ENCODE measurements around the gene C18orf54. TPM values are rescaled to one million over a fixed set of nuclear protein-coding genes. Genes with fewer than 3 reads are reported as not detected.
A peak's percentile ranks its signal among the peaks of the same experiment; 100 is the strongest.

Gene C18orf54
- total and polyA plus RNA-seq, 8 donors = 4.2 to 18.5 (median 13.7) TPM

DNA sequence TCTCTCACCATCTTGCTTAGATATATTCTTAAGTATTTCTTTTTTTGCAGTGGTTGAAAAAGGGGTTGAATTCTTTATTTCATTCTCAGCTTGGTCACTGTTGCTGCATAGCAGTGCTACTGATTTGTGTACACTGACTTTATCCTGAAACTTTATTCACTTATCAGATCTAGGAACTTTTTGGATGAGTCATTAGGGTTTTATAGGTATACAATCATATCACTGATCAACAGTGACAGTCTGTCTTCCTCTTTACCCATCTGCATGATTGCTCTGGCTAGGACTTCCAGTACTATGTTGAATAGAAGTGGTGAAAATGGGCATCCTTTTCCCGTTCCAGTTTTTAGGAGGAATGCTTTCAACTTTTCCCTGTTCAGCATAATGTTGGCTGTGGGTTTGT, 6.5 kb upstream of the C18orf54 start:
- TF ChIP-seq, protein P1, sequence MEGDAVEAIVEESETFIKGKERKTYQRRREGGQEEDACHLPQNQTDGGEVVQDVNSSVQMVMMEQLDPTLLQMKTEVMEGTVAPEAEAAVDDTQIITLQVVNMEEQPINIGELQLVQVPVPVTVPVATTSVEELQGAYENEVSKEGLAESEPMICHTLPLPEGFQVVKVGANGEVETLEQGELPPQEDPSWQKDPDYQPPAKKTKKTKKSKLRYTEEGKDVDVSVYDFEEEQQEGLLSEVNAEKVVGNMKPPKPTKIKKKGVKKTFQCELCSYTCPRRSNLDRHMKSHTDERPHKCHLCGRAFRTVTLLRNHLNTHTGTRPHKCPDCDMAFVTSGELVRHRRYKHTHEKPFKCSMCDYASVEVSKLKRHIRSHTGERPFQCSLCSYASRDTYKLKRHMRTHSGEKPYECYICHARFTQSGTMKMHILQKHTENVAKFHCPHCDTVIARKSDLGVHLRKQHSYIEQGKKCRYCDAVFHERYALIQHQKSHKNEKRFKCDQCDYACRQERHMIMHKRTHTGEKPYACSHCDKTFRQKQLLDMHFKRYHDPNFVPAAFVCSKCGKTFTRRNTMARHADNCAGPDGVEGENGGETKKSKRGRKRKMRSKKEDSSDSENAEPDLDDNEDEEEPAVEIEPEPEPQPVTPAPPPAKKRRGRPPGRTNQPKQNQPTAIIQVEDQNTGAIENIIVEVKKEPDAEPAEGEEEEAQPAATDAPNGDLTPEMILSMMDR (IDR thresholded peaks at IDR 0.05) = no peak
- no peak for ATAC-seq

DNA sequence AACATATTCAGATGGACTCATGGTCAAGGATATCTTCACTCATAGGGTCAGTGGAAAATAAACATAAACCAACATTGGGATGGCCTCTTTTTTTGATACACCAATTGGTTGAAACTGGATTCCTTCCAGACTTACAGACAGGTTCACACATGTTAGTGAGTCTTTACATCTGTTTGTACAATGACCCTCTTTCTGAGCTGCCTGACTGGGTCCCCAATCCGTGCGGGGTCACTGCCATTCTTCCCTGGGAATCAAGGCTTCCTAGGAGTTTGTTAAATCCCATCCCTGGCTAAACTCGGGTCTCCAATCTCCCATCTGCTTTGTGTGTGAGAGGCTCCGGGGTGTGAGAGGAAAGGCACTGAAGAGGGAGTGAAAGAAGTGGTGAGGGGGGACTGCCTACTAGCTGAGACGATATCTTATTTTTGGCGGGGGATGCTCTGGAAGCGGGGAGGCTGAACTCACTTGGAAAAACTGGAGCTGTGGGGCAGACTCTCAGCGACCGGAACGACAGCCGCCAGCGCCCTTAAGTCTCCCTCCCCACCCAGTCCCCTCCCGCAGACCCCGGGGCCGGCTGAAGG, 535 bp upstream of the C18orf54 start:
- TF ChIP-seq, protein P1 (IDR thresholded peaks at IDR 0.05) = no peak
- H3K36me3 ChIP-seq = no peaks in the 10 kb centered on the region
- intact Hi-C loops (cut with DNase I) = loop anchor here in 1 of 2 donors (5.0 kb wide), 1 partner anchor 180 kb away; no protein-coding TSS in a partner anchor
- H3K9me3 ChIP-seq = no peaks in the 10 kb centered on the region
- H3K27ac ChIP-seq = peak overlapping the region; percentile 51 to 71
- DNase-seq = peak in 1 of 4 donors; percentile 28
- ATAC-seq = no peak
- peak overlapping the region; percentile 57 to 65 for H3K4me3 ChIP-seq
- no peaks in the 10 kb centered on the region for H3K27me3 ChIP-seq
- H3K4me1 ChIP-seq = peaks cover 0 to 11% of the 10 kb centered on the region in 2 donors

More for the DNA sequence above, 6.5 kb upstream of the C18orf54 start:
- no peaks in the 10 kb centered on the region for H3K4me1 ChIP-seq
- H3K36me3 ChIP-seq = no peaks in the 10 kb centered on the region
- H3K27ac ChIP-seq = no peak overlapping the region
- DNase-seq = no peak
- H3K27me3 ChIP-seq = no peaks in the 10 kb centered on the region
- H3K9me3 ChIP-seq = no peaks in the 10 kb centered on the region
- intact Hi-C loops (cut with DNase I) = no loop called here
- H3K4me3 ChIP-seq = no peak overlapping the region

DNA sequence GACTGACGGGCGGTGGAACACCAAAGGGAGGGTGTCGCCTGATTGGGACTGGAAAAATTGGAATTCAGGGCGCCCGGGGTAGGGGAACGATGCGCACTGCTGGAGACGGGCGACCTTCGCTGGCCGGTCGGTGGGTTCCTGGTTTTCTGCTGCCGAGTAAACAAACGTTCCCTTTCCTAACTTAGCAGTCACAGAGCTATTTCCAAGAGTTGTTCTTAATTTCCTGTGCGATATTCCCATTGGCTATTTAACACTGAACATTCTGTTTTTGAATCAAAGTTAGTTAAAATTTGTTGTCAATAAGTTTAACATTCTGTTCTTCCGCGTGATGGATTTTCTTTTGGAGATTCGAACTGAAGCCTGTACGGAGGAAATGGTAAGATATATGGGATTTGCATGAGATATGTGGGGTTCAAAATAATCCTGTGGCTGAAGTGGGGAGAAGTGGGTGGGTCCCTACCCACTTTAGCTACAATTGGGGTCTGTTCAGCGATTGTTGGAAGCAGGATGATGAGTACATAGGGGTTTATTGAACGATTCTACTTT, 862 bp downstream of the C18orf54 start:
- Histone ChIP-seq H3K4me3 (peak overlapping the region; percentile 57 to 65), H3K9me3 (no peaks in the 10 kb centered on the region), H3K27me3 (no peaks in the 10 kb centered on the region), H3K36me3 (no peaks in the 10 kb centered on the region), H3K27ac (peak overlapping the region; percentile 51 to 71), H3K4me1 (peaks cover 0 to 11% of the 10 kb centered on the region in 2 donors)
- DNase-seq = peak in 3 of 4 donors; percentile 33 to 80 (median 38)
- peak; percentile 52 for ATAC-seq
- intact Hi-C loops (cut with DNase I) = loop anchor here in 1 of 2 donors (5.0 kb wide), 1 partner anchor 181 kb away; no protein-coding TSS in a partner anchor
- TF ChIP-seq, protein P1 (IDR thresholded peaks at IDR 0.05) = no peak

DNA sequence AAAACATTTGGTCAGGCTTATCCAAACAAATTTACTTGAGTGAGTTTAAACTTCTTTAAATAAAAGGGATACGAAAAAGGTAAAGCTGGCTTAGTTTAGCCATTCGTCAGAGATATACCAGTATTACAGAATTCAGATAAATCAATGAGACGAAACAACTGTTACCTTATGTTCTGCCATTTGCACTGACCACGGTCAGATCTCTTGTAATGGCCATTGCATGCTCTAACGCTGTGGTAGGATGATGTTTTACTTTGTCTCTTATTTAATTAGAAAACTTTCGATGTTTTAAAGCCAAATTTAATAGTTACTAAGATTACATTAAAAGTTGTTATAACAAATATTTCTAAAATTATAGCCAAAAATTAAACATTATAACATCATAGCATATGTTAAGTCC, 1.5 kb downstream of the C18orf54 start:
- Histone ChIP-seq H3K27me3 (no peaks in the 10 kb centered on the region), H3K36me3 (no peaks in the 10 kb centered on the region), H3K4me3 (peak overlapping the region; percentile 57 to 65), H3K27ac (no peak overlapping the region), H3K4me1 (peaks cover 0 to 11% of the 10 kb centered on the region in 2 donors), H3K9me3 (no peaks in the 10 kb centered on the region)
- DNase-seq (peak in 2 of 4 donors; percentile 4 to 7), ATAC-seq (no peak)
- TF ChIP-seq, protein P1 (IDR thresholded peaks at IDR 0.05) = no peak
- intact Hi-C loops (cut with DNase I) = loop anchor here in 1 of 2 donors (5.0 kb wide), 1 partner anchor 182 kb away; no protein-coding TSS in a partner anchor

DNA sequence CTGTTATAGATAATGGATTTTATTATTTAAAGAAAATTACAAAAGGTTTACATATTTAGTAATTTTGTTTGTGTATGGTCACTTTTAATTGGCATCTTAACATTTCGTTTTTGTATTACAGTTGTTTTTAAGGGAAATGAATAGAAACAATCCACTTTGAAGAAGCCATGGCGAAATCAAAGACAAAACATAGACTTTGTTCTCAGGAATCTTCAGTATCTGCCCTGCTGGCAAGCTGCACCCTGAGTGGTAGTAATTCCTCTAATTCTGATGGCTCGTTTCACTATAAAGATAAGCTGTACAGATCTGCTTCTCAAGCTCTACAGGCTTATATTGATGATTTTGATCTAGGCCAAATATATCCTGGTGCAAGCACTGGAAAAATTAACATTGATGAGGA, 2.7 kb downstream of the C18orf54 start:
- no peaks in the 10 kb centered on the region for H3K36me3 ChIP-seq
- ATAC-seq = no peak
- no peaks in the 10 kb centered on the region for H3K27me3 ChIP-seq
- intact Hi-C loops (cut with DNase I) = no loop called here
- peaks cover 0 to 11% of the 10 kb centered on the region in 2 donors for H3K4me1 ChIP-seq
- no peaks in the 10 kb centered on the region for H3K9me3 ChIP-seq
- H3K27ac ChIP-seq = no peak overlapping the region
- H3K4me3 ChIP-seq = no peak overlapping the region
- TF ChIP-seq, protein P1 (IDR thresholded peaks at IDR 0.05) = no peak
- DNase-seq = no peak
